IMR-90 (cell line): Measurements from ENCODE around the gene KLKB1.

ENCODE experiments used
- BHLHE40 ChIP-seq: fragments of 150-350 bp; IDR thresholded peaks from 2 replicates; pipeline ENCODE4 v1.6.1; 2016; ENCODE audit warnings: mild to moderate bottlenecking, low read depth, low read length
- CEBPB ChIP-seq: IDR thresholded peaks from 2 replicates; pipeline ENCODE4 v1.6.1; 2012; ENCODE audit warnings: low read depth, low read length, improper control_type of control experiment
- CHD1 ChIP-seq: IDR thresholded peaks from 2 replicates; pipeline ENCODE4 v1.6.1; 2012; ENCODE audit warnings: low read depth, low read length, improper control_type of control experiment
- CTCF ChIP-seq: conservative IDR thresholded peaks from 2 replicates; pipeline ENCODE4 v1.5.1; 2012; ENCODE audit warnings: mild to moderate bottlenecking, low read depth, low read length, improper control_type of control experiment
- ELK1 ChIP-seq: fragments of 150-350 bp; IDR thresholded peaks from 2 replicates; pipeline ENCODE4 v1.6.1; 2016; ENCODE audit warnings: low read depth, mild to moderate bottlenecking, low read length, moderate library complexity, borderline replicate concordance
- POLR2A ChIP-seq: IDR thresholded peaks from 2 replicates; pipeline ENCODE4 v1.6.1; 2012; ENCODE audit warnings: mild to moderate bottlenecking, low read depth, low read length
- RAD21 ChIP-seq: IDR thresholded peaks from 2 replicates; pipeline ENCODE4 v1.6.1; 2012; ENCODE audit warnings: low read length, improper control_type of control experiment
- SMC3 ChIP-seq: fragments of 150-350 bp; IDR thresholded peaks from 2 replicates; pipeline ENCODE4 v1.6.1; 2016; ENCODE audit warnings: low read depth, mild to moderate bottlenecking, antibody characterized with exemption, low read length, moderate library complexity
- TF ChIP-seq, protein P1 (sequence below): fragments of 150-350 bp; IDR thresholded peaks from 2 replicates; pipeline ENCODE4 v1.6.1; 2017; ENCODE audit warnings: mild to moderate bottlenecking, antibody characterized with exemption, low read length, low read depth

- no peak for TF ChIP-seq POLR2A
- no peak for TF ChIP-seq CTCF
- TF ChIP-seq, protein P1, sequence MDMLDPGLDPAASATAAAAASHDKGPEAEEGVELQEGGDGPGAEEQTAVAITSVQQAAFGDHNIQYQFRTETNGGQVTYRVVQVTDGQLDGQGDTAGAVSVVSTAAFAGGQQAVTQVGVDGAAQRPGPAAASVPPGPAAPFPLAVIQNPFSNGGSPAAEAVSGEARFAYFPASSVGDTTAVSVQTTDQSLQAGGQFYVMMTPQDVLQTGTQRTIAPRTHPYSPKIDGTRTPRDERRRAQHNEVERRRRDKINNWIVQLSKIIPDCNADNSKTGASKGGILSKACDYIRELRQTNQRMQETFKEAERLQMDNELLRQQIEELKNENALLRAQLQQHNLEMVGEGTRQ, result no peak
- no peak for TF ChIP-seq CEBPB
- no peak for TF ChIP-seq SMC3
- no peak for TF ChIP-seq RAD21
- no peak for TF ChIP-seq ELK1
- TF ChIP-seq CHD1, result no peak
- no peak for TF ChIP-seq BHLHE40
These were observed 7.1 kb downstream of the KLKB1 start for GRCh38 chr4:186234367-186234766.
